Activated naive CD4-positive, alpha-beta T cell treated with anti-CD3 and anti-CD28 coated beads, Interleukin-2, amount 50 U/mL, for 24 hours (primary cell): ENCODE data around the gene SCAMP2.

Experiments used
- H3K27ac Mint-ChIP-seq: one replicate; pipeline ENCODE4 v1.8.0; 2021; ENCODE audit warnings: mild to moderate bottlenecking, mixed read lengths
- H3K27me3 Mint-ChIP-seq: one replicate; pipeline ENCODE4 v1.8.0; 2021; ENCODE audit warnings: mixed read lengths
- H3K36me3 Mint-ChIP-seq: one replicate; pipeline ENCODE4 v1.8.0; 2021; ENCODE audit warnings: mixed read lengths
- H3K4me1 Mint-ChIP-seq: one replicate; pipeline ENCODE4 v1.8.0; 2021; ENCODE audit warnings: mixed read lengths
- H3K4me3 Mint-ChIP-seq: one replicate; pipeline ENCODE4 v1.8.0; 2021; ENCODE audit warnings: mild to moderate bottlenecking, mixed read lengths
- H3K9me3 Mint-ChIP-seq: one replicate; pipeline ENCODE4 v1.8.0; 2021; ENCODE audit warnings: mixed read lengths

Gene SCAMP2

DNA sequence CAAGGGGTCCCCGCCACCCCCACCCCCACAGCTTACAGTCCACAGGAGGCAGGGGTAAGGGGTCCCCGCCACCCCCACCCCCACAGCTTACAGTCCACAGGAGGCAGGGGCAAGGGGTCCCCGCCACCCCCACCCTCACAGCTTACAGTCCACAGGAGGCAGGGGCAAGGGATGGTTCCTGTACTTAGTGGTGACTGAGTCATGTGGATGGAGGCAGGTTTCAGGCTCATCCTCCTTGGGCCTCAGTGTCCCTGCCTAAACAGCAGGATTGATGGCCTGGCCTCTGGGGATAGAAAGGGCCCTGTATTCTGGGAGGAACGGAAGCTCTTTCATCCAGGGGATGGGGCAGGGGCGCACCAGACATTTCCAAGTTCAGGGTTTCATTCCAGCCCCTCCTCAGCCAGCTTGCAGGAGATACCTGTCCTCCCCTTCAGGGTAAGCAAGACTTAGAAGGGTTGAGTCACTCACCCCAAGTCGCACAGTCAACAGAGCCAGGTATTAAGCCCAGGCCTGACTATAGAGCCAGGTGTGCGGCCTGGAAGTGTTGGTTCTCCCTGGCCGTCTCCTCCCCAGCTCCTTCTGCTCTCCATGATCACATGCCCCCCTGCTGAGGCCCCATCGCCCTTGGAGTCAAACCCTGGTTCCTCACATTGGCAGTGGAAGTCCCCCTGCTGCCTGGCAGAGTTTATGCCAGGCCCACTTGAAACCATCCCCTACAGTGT is 78.8 kb downstream of the SCAMP2 start:
- peaks cover 83% of the 10 kb centered on the region for H3K4me1 Mint-ChIP-seq
- H3K36me3 Mint-ChIP-seq = peaks cover 13% of the 10 kb centered on the region
- H3K9me3 Mint-ChIP-seq = no peaks in the 10 kb centered on the region
- no peaks in the 10 kb centered on the region for H3K27me3 Mint-ChIP-seq
- peak overlapping the region; percentile 26 for H3K4me3 Mint-ChIP-seq
- H3K27ac Mint-ChIP-seq = peak overlapping the region; percentile 88
